IMR-90 (cell line): ENCODE results near the gene RUNX1. TPM values are rescaled to one million over a fixed set of nuclear protein-coding genes. Genes with fewer than 3 reads are reported as not detected.

ENCODE experiments used
- ATAC-seq: fragments of 200-7000 bp; cut with Tn5 transposase; 2 replicates; pipeline ENCODE4 v1.9.1; 2020; ENCODE audit warnings: low read depth, mild to moderate bottlenecking, moderate library complexity
- BruUV-seq: library from RNA; stranded (reverse); fragments of 400-500 nt; replicated peaks from 2 replicates; lab custom pipeline; 2021; lab: Mats Ljungman, UMichigan
- CTCF ChIA-PET: fragments of 300-600 bp; formaldehyde crosslinking; extraction: SDS; loops from one replicate; lab custom pipeline; 2021; ENCODE audit warnings: antibody characterized with exemption; lab: Yijun Ruan, JAX
- POLR2A ChIA-PET: fragments of 300-600 bp; sonication (Branson Sonifier 250); formaldehyde crosslinking; loops from one replicate; lab custom pipeline; 2022; ENCODE audit warnings: antibody characterized with exemption; ENCODE audit not compliant: unreplicated experiment; lab: Charles Lee
- DNase-seq: peaks from one replicate; pipeline ENCODE4 v3.0.0; 2013
- H2AFZ ChIP-seq: replicated peaks from 2 replicates; pipeline ENCODE3; 2013; ENCODE audit warnings: low read length, mild to moderate bottlenecking; ENCODE audit not compliant: poor library complexity
- H2AK5ac ChIP-seq: 2 replicates; pipeline ENCODE4 v1.6.1; 2013; ENCODE audit warnings: low read depth, low read length, inconsistent platforms
- H2AK9ac ChIP-seq: replicated peaks from 2 replicates; pipeline ENCODE3; 2013; ENCODE audit warnings: mild to moderate bottlenecking, low read depth, low read length, moderate library complexity; ENCODE audit not compliant: poor library complexity
- H2BK120ac ChIP-seq: 2 replicates; pipeline ENCODE4 v1.6.1; 2013; ENCODE audit warnings: low read depth, low read length, inconsistent platforms
- H2BK15ac ChIP-seq: 3 replicates; pipeline ENCODE4 v1.6.1; 2013; ENCODE audit warnings: low read depth, low read length, inconsistent platforms
- H2BK20ac ChIP-seq: 2 replicates; pipeline ENCODE4 v1.6.1; 2013; ENCODE audit warnings: low read depth, mild to moderate bottlenecking, inconsistent platforms, low read length, moderate library complexity
- H2BK5ac ChIP-seq: 2 replicates; pipeline ENCODE4 v1.6.1; 2013; ENCODE audit warnings: mild to moderate bottlenecking, low read depth, low read length, inconsistent platforms; ENCODE audit not compliant: poor library complexity, severe bottlenecking
- H3K14ac ChIP-seq: replicated peaks from 2 replicates; pipeline ENCODE4 v1.6.1; 2013; ENCODE audit warnings: low read depth, low read length, inconsistent platforms
- H3K18ac ChIP-seq: 2 replicates; pipeline ENCODE4 v1.6.1; 2013; ENCODE audit warnings: low read depth, low read length, control low read depth
- H3K23ac ChIP-seq: 2 replicates; pipeline ENCODE4 v1.6.1; 2013; ENCODE audit warnings: low read depth, low read length, inconsistent platforms
- H3K27ac ChIP-seq: 2 replicates; pipeline ENCODE4 v1.5.1; 2013; ENCODE audit warnings: mild to moderate bottlenecking, control low read depth, low read length; ENCODE audit not compliant: insufficient read depth
- H3K27me3 ChIP-seq: 2 replicates; pipeline ENCODE4 v1.6.1; 2013; ENCODE audit warnings: low read length; ENCODE audit not compliant: control insufficient read depth, insufficient read depth
- H3K36me3 ChIP-seq: 2 replicates; pipeline ENCODE4 v1.6.1; 2013; ENCODE audit warnings: low read length, mixed read lengths; ENCODE audit not compliant: control insufficient read depth, insufficient read depth
- H3K4ac ChIP-seq: 2 replicates; pipeline ENCODE4 v1.6.1; 2013; ENCODE audit warnings: low read depth, low read length, inconsistent platforms
- H3K4me1 ChIP-seq: 2 replicates; pipeline ENCODE4 v1.6.1; 2013; ENCODE audit warnings: low read length, mixed read lengths; ENCODE audit not compliant: control insufficient read depth, insufficient read depth
- H3K4me2 ChIP-seq: 2 replicates; pipeline ENCODE4 v1.6.1; 2013; ENCODE audit warnings: low read depth, mild to moderate bottlenecking, control low read depth, low read length, moderate library complexity
- H3K4me3 ChIP-seq: 2 replicates; pipeline ENCODE4 v1.5.1; 2013; ENCODE audit warnings: low read depth, mild to moderate bottlenecking, control low read depth, low read length, moderate library complexity; ENCODE audit not compliant: insufficient read depth
- H3K56ac ChIP-seq: 2 replicates; pipeline ENCODE4 v1.6.1; 2013; ENCODE audit warnings: low read length, inconsistent platforms; ENCODE audit not compliant: insufficient read depth; ENCODE audit errors: extremely low read depth
- H3K79me1 ChIP-seq, 2 experiments: 2 replicates each; pipeline ENCODE4 v1.6.1; 2013; ENCODE audit warnings: low read length in 2 of 2, inconsistent platforms in 1 of 2, low read depth in 1 of 2
- H3K9ac ChIP-seq: 2 replicates; pipeline ENCODE4 v1.6.1; 2013; ENCODE audit warnings: low read depth, low read length, control low read depth
- H3K9me1 ChIP-seq: 2 replicates; pipeline ENCODE4 v1.6.1; 2013; ENCODE audit warnings: low read length, inconsistent platforms; ENCODE audit not compliant: insufficient read depth
- H3K9me3 ChIP-seq: 2 replicates; pipeline ENCODE4 v1.6.1; 2013; ENCODE audit warnings: low read length; ENCODE audit not compliant: control insufficient read depth, insufficient read depth
- H4K20me1 ChIP-seq: 2 replicates; pipeline ENCODE4 v1.6.1; 2013; ENCODE audit warnings: low read length, inconsistent platforms; ENCODE audit not compliant: insufficient read depth
- H4K5ac ChIP-seq: 2 replicates; pipeline ENCODE4 v1.6.1; 2013; ENCODE audit warnings: mild to moderate bottlenecking, low read depth, low read length, control low read depth
- H4K8ac ChIP-seq, 2 experiments: 2 replicates each; pipeline ENCODE4 v1.6.1; 2013; ENCODE audit warnings: low read depth in 2 of 2, low read length in 2 of 2, control low read depth in 1 of 2, inconsistent platforms in 1 of 2
- H4K91ac ChIP-seq: 2 replicates; pipeline ENCODE4 v1.6.1; 2013; ENCODE audit warnings: low read depth, low read length, inconsistent platforms; ENCODE audit not compliant: insufficient read depth
- BHLHE40 ChIP-seq: fragments of 150-350 bp; IDR thresholded peaks from 2 replicates; pipeline ENCODE4 v1.6.1; 2016; ENCODE audit warnings: mild to moderate bottlenecking, low read depth, low read length
- CEBPB ChIP-seq: IDR thresholded peaks from 2 replicates; pipeline ENCODE4 v1.6.1; 2012; ENCODE audit warnings: low read depth, low read length, improper control_type of control experiment
- CHD1 ChIP-seq: IDR thresholded peaks from 2 replicates; pipeline ENCODE4 v1.6.1; 2012; ENCODE audit warnings: low read depth, low read length, improper control_type of control experiment
- FOS ChIP-seq: fragments of 150-350 bp; IDR thresholded peaks from 2 replicates; pipeline ENCODE4 v1.6.1; 2016; ENCODE audit warnings: low read depth, low read length
- MAFK ChIP-seq: IDR thresholded peaks from 2 replicates; pipeline ENCODE4 v1.6.1; 2012; ENCODE audit warnings: low read depth, low read length, improper control_type of control experiment
- MAZ ChIP-seq: IDR thresholded peaks from 2 replicates; pipeline ENCODE4 v1.6.1; 2012; ENCODE audit warnings: low read depth, mild to moderate bottlenecking, low read length, improper control_type of control experiment, moderate library complexity, borderline replicate concordance
- NFE2L2 ChIP-seq: fragments of 150-350 bp; IDR thresholded peaks from 2 replicates; pipeline ENCODE4 v1.6.1; 2016; ENCODE audit warnings: low read depth, mild to moderate bottlenecking, low read length
- POLR2A ChIP-seq: IDR thresholded peaks from 2 replicates; pipeline ENCODE4 v1.6.1; 2012; ENCODE audit warnings: mild to moderate bottlenecking, low read depth, low read length
- RFX5 ChIP-seq: IDR thresholded peaks from 2 replicates; pipeline ENCODE4 v1.8.0; 2012; ENCODE audit warnings: low read depth, mild to moderate bottlenecking, low read length, moderate library complexity
- SMC3 ChIP-seq: fragments of 150-350 bp; IDR thresholded peaks from 2 replicates; pipeline ENCODE4 v1.6.1; 2016; ENCODE audit warnings: low read depth, mild to moderate bottlenecking, antibody characterized with exemption, low read length, moderate library complexity
- WGBS, 2 experiments: methylation state at CpG; one replicate each; pipeline versions ENCODE4 v1.1.5 to v1.1.7; 2013; ENCODE audit warnings: missing lambda C conversion rate in 2 of 2; ENCODE audit not compliant: insufficient read length in 1 of 2; ENCODE audit errors: extremely low coverage in 2 of 2; 5-methylcytosine and 5-hydroxymethylcytosine counted together
- dilution Hi-C: fragments of 300-500 bp; cut with HindIII; formaldehyde crosslinking; loops from one replicate; pipeline ENCODE4 v1.14.3; 2018; ENCODE audit warnings: low sequenced_read_pairs; ENCODE audit not compliant: unreplicated experiment
- in situ Hi-C: fragments of 300-500 bp; cut with MboI; formaldehyde crosslinking; loops from 3 replicates; pipeline ENCODE4 v1.14.3; 2019; ENCODE audit warnings: low sequenced_read_pairs, inconsistent platforms, mixed read lengths
- intact Hi-C: fragments of 100-400 bp; cut with micrococcal nuclease; formaldehyde crosslinking; loops from 2 replicates; pipeline ENCODE4 v1.10.0; 2022
- polyA plus RNA-seq, 3 experiments: library from polyadenylated mRNA; depleted of rRNA; stranded (reverse); fragments of >200 nt; gene quantifications; 2 replicates each; pipeline ENCODE4 v1.2.3, GENCODE V29; 2012; ENCODE audit warnings: low replicate concordance in 1 of 3
- total RNA-seq: library from RNA; depleted of rRNA; stranded (reverse); fragments of >200 nt; gene quantifications from 2 replicates; pipeline ENCODE4 v1.2.3, GENCODE V29; 2012

The RUNX1 gene
- total and polyA plus RNA-seq, 2 of the 4 experiments (the other 2 are of a cell fraction) = 34.5 to 56.5 TPM

- ATAC-seq (no peak), DNase-seq (no peak)
- intact Hi-C loops (no loop called here), in situ Hi-C loops (no loop called here), dilution Hi-C loops (no loop called here)
- Histone ChIP-seq H4K91ac (no peak overlapping the region), H4K5ac (no peak overlapping the region), H3K4me2 (no peak overlapping the region), H3K18ac (no peak overlapping the region), H3K4ac (no peak overlapping the region), H3K27me3 (no peaks in the 10 kb centered on the region), H2BK15ac (no peak overlapping the region), H3K9me1 (peaks cover 51% of the 10 kb centered on the region), H3K36me3 (peaks cover 71% of the 10 kb centered on the region), H2BK20ac (no peak overlapping the region), H3K79me1 (peaks cover 60 to 92% of the 10 kb centered on the region in 2 experiments), H3K4me3 (no peak overlapping the region), H2AK5ac (no peak overlapping the region), H3K9me3 (no peaks in the 10 kb centered on the region), H4K20me1 (peaks cover 94% of the 10 kb centered on the region), H3K9ac (no peak overlapping the region), H4K8ac (no peak overlapping the region), H2AK9ac (no peak overlapping the region), H2AFZ (no peak overlapping the region), H3K23ac (no peak overlapping the region), H3K56ac (no peak overlapping the region), H2BK120ac (no peak overlapping the region), H2BK5ac (no peak overlapping the region), H3K27ac (no peak overlapping the region), H3K4me1 (peaks cover 21% of the 10 kb centered on the region), H3K14ac (no peak overlapping the region)
- TF ChIP-seq MAZ = no peak
- no peak for TF ChIP-seq MAFK
- no peak for TF ChIP-seq FOS
- TF ChIP-seq NFE2L2 = no peak
- TF ChIP-seq POLR2A = no peak
- no peak for TF ChIP-seq CHD1
- no peak for TF ChIP-seq RFX5
- TF ChIP-seq SMC3 = no peak
- no peak for TF ChIP-seq BHLHE40
- TF ChIP-seq CEBPB = no peak
- CTCF ChIA-PET = no interaction called here
- no TSS peak for BruUV-seq
- WGBS, 2 experiments = 100% methylated on average over 2 of the region's 3 CpGs; no CpG with 5 or more reads in 1 of the 2 experiments
- POLR2A ChIA-PET = no interaction called here
Observed at GRCh38 chr21:34862951-34863350, 186.2 kb downstream of the RUNX1 start.
